ENCODE results near the gene PKN1. TPM values are rescaled to one million over a fixed set of nuclear protein-coding genes. Genes with fewer than 3 reads are reported as not detected.
"Not testable (repeated sequence)": the region's sequence is repeated elsewhere in the genome, so short reads cannot be mapped to it uniquely, and the experiment has no call there.

The PKN1 gene
- total and polyA plus RNA-seq, 8 donors = 50.5 to 91.5 (median 64.2) TPM

- TF ChIP-seq CTCF (IDR thresholded peaks at IDR 0.05) = no peak
- peak in 1 of 4 donors; percentile 18 for ATAC-seq
- Histone ChIP-seq H3K36me3 (peaks cover 0 to under 1% (median 0%) of the 10 kb centered on the region in 3 donors), H3K27ac (no peak overlapping the region), H3K4me3 (no peak overlapping the region), H3K4me1 (no peaks in the 10 kb centered on the region), H3K27me3 (no peaks in the 10 kb centered on the region), H3K9me3 (no peaks in the 10 kb centered on the region)
- intact Hi-C loops (cut with DNase I) = no loop called here
- 93% methylated on average over 16 of the region's 16 CpGs for WGBS, 2 donors
- no peak for DNase-seq
- no peak for FAIRE-seq
Measured at GRCh38 chr19:14395710-14396336, 37.3 kb upstream of the PKN1 start.

GRCh38 chr19:14396730-14397129 is 36.4 kb upstream of the PKN1 start:
- H3K9me3 ChIP-seq; H3K36me3 ChIP-seq; H3K27me3 ChIP-seq; H3K4me1 ChIP-seq; H3K4me3 ChIP-seq; DNase-seq; H3K27ac ChIP-seq; intact Hi-C loops (cut with DNase I); ATAC-seq; FAIRE-seq: not testable (repeated sequence)
- WGBS, 2 donors = 92 to 98% methylated on average over 3 of the region's 3 CpGs

- peaks cover 0 to 10% (median 0%) of the 10 kb centered on the region in 3 donors for H3K36me3 ChIP-seq
- WGBS, 2 donors = 87 to 89% methylated on average over 14 to 15 of the region's 16 CpGs
Measured at GRCh38 chr19:14397168-14397567, 35.9 kb upstream of the PKN1 start.

GRCh38 chr19:14400951-14401431 is 32.1 kb upstream of the PKN1 start:
- Histone ChIP-seq H3K27me3 (no peaks in the 10 kb centered on the region), H3K4me3 (no peak overlapping the region), H3K27ac (no peak overlapping the region), H3K4me1 (no peaks in the 10 kb centered on the region), H3K36me3 (peaks cover 0 to 17% (median 0%) of the 10 kb centered on the region in 3 donors), H3K9me3 (no peaks in the 10 kb centered on the region)
- TF ChIP-seq CTCF (IDR thresholded peaks at IDR 0.05) = no peak
- no peak for FAIRE-seq
- 94 to 95% methylated on average over 11 of the region's 11 CpGs for WGBS, 2 donors
- intact Hi-C loops (cut with DNase I) = no loop called here
- no peak for DNase-seq
- no peak for ATAC-seq

More at GRCh38 chr19:14397168-14397567, 35.9 kb upstream of the PKN1 start:
- H3K9me3 ChIP-seq; H3K4me1 ChIP-seq; H3K27ac ChIP-seq; H3K27me3 ChIP-seq; ATAC-seq; intact Hi-C loops (cut with DNase I); DNase-seq; FAIRE-seq; H3K4me3 ChIP-seq: not testable (repeated sequence)

GRCh38 chr19:14401468-14402195 is 31.5 kb upstream of the PKN1 start:
- H3K27me3 ChIP-seq = no peaks in the 10 kb centered on the region
- no peak for DNase-seq
- no peak for TF ChIP-seq CTCF (IDR thresholded peaks at IDR 0.05)
- H3K4me1 ChIP-seq = no peaks in the 10 kb centered on the region
- H3K27ac ChIP-seq = no peak overlapping the region
- H3K4me3 ChIP-seq = no peak overlapping the region
- intact Hi-C loops (cut with DNase I) = no loop called here
- no peak for FAIRE-seq
- WGBS, 2 donors = 93 to 95% methylated on average over 18 of the region's 18 CpGs
- no peak for ATAC-seq
- H3K9me3 ChIP-seq = no peaks in the 10 kb centered on the region
- H3K36me3 ChIP-seq = peaks cover 0 to 17% (median 0%) of the 10 kb centered on the region in 3 donors

Measured in pancreas (tissue), 10 donors.